HG02642 (cell line): Measurements from ENCODE around the gene POLR2H.

Experiments
- ATAC-seq: cut with Tn5 transposase; IDR thresholded peaks from one replicate; pipeline ENCODE4 v1.9.1; 2021; ENCODE audit warnings: mild to moderate bottlenecking; ENCODE audit not compliant: unreplicated experiment, poor library complexity

The POLR2H gene

DNA sequence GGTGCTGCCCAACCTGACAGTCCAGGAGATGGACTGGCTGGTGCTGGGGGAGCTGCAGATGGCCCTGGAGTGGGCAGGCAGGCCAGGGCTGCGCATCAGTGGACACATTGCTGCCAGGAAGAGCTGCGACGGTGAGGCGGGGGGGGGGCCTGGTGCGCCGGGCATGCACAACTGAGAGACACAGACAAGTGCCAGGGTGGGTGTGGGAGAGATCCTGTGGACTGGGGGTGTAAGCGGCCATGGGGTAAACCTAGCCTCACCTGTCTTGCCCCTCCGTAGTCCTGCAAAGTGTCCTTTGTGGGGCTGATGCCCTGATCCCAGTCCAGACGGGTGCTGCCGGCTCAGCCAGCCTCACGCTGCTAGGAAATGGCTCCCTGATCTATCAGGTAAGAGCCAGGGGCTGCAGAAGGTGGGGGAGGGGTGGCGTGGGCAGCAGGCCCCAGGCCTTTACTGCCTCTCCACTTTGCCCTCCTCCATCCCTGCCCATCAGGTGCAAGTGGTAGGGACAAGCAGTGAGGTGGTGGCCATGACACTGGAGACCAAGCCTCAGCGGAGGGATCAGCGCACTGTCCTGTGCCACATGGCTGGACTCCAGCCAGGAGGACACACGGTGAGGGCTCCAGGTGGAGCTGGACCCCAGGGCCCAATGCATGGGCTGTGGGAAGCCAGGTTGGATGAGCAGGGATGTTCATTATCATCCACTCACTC, 21.7 kb downstream of the POLR2H start:
- no peak for ATAC-seq

DNA sequence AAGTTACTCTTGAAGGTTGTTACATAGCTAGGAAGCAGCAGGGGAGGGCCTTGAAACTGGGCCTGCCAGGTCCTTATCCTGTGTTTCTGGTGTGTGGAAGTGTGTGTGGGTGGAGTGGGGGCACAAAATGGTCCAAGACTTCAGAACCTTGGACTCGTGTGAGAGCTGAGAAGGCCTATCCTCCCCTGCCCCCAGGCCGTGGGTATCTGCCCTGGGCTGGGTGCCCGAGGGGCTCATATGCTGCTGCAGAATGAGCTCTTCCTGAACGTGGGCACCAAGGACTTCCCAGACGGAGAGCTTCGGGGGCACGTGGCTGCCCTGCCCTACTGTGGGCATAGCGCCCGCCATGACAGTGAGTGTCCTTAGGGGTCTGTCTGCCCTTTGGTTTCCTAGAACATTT, 22.8 kb downstream of the POLR2H start:
- no peak for ATAC-seq

DNA sequence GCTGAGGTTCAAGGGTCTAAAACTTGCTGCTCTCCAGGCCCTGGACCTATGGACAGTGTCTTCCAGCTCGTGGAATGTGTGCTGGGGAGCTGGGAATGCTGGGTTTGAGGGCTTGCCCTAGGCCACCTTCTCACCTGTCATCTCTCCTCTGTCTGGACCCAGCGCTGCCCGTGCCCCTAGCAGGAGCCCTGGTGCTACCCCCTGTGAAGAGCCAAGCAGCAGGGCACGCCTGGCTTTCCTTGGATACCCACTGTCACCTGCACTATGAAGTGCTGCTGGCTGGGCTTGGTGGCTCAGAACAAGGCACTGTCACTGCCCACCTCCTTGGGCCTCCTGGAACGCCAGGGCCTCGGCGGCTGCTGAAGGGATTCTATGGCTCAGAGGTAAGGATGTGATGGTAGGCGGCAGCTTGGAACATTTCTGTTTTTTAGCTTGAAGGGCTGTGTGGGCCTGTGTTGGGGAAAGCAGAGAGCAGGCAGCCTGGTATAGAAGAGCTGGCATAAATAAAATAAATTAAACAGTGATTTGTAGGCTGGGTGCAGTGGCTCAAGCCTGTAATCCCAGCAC, 23.4 kb downstream of the POLR2H start:
- no peak for ATAC-seq

DNA sequence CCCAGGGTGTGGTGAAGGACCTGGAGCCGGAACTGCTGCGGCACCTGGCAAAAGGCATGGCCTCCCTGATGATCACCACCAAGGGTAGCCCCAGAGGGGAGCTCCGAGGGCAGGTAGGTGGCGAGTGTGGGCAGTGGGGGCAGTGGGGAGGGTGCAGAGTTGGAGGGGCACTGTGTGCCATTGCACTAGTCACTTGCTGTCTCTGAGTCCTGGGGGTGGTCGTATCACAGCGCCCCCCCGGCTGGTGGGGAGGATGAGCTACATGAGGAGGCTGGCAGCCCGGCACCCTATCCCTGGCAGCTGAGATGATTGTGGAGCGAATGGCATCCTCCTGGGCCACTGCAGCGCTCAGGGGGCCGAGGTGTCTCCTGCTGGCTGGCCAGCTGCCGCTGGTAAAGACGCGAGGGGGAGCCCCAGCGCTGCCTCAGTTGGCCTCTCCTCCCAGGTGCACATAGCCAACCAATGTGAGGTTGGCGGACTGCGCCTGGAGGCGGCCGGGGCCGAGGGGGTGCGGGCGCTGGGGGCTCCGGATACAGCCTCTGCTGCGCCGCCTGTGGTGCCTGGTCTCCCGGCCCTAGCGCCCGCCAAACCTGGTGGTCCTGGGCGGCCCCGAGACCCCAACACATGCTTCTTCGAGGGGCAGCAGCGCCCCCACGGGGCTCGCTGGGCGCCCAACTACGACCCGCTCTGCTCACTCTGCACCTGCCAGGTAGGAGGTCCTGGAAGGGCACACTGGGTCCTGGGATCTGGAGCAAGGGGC, 24.7 kb downstream of the POLR2H start:
- no peak for ATAC-seq

DNA sequence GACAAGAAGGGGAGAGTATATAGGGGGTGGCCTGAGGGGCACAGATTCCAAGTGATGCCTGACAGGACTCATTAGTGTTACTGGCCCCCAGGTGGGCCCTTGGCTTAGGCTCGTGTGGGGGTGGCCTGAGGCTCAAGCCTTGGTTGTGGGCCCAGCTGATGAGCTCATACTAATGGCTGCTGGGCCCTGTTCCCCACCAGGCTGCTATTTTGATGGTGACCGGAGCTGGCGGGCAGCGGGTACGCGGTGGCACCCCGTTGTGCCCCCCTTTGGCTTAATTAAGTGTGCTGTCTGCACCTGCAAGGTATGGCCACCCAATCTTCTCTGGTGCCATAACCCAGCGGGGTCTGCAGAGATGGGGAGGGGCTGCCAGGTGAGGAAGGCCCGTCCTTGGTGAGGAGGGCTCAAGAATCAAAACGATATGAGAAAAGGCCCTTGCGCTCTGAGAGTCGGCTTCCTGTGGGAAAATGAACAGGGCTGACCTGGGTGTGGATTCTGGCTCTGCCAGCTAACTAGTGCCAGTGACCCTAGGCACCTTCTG, 25.7 kb downstream of the POLR2H start:
- no peak for ATAC-seq

DNA sequence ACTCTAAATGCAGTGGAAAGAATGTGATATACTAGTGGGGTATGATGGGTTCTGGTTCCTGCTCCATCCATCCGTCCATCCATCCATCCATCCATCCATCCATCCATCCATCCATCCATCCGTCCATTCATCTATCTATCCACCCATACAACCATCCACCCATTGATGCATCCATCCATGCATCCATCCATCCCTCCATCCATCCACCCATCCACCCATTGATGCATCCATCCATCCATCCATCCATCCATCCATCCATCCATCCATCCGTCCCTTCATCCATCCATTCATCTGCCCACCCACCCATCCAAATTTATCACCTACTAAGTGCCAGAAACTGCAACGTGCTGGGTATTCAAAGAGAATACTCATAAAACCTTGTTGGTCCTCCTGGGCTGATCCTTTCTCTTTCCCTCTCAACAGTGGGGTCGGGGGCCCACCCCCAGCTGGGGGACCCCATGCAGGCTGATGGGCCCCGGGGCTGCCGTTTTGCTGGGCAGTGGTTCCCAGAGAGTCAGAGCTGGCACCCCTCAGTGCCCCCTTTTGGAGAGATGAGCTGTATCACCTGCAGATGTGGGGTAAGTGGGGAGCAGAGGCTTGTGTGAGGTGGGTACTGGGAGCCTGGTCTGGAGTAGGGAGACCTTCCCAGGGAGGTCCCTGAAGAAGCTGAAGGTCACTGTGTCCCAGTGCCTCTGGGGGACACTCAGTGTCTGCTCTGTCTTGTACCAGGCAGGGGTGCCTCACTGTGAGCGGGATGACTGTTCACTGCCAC, 26.8 kb downstream of the POLR2H start:
- no peak for ATAC-seq

DNA sequence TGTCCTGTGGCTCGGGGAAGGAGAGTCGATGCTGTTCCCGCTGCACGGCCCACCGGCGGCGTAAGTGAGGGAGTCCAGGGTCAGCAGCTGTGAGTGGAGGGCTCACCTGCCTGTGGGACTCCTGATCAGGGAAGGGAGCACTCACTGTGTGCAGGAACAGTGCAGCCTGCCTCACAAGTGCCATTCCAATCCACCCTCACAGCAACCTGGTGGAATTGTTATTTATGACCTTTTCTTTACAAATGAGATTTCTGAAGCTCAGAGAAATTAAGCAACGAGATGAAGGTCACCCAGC, 27.4 kb downstream of the POLR2H start:
- no peak for ATAC-seq

DNA sequence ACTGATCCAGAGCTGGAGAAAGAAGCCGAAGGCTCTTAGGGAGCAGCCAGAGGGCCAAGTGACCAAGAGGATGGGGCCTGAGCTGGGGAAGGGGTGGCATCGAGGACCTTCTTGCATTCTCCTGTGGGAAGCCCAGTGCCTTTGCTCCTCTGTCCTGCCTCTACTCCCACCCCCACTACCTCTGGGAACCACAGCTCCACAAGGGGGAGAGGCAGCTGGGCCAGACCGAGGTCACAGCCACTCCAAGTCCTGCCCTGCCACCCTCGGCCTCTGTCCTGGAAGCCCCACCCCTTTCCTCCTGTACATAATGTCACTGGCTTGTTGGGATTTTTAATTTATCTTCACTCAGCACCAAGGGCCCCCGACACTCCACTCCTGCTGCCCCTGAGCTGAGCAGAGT, 27.9 kb downstream of the POLR2H start:
- ATAC-seq, result no peak

DNA sequence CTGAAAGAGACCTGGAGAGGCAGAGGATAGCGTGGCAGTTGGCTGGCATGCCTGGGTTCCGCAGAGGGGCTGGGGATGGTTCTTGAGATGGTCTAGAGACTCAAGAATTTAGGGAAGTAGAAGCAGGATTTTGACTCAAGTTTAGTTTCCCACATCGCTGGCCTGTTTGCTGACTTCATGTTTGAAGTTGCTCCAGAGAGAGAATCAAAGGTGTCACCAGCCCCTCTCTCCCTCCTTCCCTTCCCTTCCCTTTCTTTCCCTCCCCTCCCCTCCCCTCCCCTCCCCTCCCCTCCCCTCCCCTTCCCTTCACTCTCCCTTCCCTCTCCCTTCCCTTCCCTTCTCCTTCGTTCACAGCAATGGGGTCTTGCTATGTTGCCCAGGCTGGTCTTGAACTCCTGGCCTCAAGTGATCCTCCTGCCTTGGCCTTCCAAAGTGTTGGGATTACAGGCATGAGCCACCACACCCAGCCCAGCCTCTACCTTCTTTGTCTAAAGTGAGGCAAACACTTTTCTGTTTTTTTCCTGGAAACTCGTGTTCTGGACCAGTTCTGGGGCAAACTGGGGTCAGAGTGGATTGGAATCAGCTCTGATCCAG, 28.5 kb downstream of the POLR2H start:
- ATAC-seq, result no peak

DNA sequence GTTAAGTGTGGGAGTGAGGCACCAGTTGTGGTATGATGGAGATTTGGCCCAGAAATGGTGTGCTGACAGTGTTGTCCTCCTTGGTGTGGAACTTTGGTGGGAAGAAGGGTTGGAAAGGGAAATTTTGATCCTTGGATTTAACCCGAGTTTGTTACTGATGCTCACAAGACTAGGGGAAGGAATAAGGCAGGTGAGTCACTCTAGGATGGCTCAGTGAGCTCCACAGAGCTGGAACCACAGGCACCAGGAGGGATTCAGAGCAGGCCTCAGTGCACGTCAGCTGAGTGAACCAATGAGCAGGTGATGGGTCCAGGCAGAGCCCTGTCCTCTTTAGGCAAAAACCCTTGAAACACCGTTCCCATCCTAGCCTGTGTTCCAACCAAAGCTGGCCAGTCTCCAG, 29.8 kb downstream of the POLR2H start:
- no peak for ATAC-seq

DNA sequence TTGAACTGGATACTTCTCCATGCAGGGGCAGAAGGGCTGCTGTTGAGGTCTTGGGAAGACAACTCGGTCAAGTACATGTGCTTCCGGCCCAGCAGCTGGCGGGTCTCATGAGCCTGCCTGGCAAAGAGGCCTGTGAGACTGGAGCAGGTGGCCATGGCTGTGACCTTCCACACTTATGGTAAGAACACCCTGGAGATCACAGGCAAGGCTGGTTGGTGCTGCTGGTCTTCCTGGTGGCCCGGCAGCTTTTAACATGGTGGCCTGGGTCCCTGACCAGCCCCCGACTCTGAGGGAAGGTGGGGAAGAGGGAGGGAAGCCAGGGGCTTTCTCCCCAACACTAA, 33.8 kb downstream of the POLR2H start:
- no peak for ATAC-seq

DNA sequence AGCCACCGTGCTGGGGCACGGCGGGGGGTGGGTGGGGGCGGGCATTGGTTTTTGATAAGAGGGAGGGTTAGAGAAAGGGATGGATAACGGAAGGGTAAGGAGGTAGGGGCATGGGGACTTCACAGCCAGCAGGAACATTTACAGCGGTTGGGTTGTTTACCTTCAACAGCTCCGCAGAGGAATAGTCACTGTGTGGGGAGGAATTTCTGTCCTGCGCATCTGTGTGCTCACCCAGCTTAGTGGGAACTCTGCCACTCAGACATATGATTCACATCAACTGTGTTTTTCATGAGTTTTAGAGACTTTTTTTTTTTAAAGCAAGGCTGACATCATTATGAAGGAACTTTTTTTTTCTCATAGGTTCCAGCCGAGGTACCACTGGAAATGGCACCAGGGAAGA, 37.9 kb downstream of the POLR2H start:
- no peak for ATAC-seq

DNA sequence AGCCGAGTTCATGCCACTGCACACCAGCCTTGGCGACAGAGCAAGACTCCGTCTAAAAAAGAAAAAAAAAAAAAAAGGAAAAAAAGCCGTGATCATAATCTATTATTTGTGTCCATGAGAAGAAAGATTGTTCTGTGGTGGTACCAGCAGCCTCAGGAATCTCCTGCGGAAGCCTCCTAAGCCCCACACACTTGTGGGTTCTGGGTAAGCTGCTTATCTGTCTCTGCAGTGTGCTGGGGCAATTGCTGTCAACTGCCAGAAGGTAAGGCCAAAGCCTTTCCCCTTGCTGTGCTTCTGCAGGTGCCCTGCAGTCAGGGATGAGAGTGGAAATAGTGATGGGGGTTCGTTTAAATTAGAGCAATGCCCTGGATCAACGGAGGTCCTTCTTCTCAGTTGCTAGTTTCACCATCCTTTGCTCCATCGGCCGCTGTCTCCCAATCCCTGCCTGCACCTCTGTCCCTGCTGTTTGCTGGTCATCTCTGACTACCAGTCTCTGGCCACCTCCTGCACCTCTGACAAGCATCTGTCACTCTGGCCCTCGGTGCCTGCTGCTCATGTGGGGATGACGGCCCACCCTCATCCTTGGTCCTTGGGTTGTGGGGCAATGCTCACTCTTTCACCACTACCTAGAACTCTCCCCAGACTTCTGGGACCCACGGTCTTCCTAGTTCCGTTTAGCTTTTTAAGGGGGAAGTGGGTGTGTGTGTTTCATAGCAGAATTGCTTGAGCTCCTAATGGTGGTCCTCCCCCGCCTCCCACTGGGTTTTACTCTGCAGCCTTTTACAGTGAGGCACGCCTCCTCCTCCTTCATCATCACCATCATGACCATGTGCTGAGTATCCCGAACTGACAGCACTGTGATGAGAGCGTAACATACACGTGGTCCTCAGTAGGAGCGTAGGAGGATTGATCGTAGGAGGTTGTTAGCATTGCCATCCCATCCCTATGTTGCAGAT, 43.8 kb downstream of the POLR2H start:
- no peak for ATAC-seq

DNA sequence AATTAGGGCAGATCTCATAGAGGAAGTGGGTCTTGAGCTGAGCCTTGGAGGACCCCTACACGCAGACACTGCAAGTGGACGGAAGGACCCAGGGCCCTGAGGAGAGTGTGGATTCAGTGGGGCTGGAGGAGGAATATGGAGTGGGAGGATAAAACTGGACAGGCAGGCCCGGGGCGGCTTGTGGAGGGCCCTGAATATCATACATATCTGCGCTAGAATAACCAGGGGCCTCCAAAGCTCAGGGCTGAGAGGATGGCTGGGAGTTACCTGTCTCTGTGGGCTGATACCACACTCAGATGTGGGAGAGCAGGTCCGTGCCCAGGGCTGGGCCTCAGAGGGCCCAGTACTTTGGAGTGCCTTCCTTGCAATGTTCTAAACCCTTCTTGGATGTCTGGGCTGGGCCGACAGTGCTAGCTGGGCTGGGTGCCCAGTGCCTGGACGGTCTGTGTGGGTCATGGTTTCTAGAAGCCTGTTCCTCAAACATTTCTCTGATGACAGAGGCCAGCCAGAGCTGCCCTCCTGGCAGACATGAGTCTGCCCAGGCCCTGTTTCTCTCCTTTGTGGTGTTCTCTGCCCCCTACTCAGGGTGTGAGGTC, 47.9 kb downstream of the POLR2H start:
- ATAC-seq, result no peak

DNA sequence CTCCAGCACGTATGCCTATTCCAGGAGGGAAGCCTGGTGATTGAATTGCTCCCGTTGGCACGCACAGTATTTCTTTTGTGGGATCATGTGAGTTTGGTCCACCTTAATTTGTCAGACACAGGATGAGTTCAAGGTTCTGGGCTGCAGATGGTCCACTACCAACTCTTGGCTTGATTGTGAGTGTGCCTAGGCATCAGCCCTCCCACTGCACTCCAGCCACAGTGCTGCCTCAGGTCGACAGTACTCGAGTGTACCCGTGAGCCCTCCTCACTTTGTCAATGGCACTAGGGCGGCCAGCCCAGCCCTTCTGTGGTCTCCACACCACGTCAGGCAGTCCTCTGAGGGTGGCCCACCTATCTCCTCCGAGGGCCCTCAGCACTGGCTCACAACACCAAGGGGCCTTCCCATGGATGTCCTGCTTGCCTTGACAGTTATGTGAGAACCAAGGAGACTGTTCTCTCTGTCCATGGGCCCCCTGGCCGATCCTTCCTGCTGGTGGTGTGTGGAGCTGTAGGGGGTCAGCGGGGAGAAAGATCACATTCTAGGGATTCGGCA, 48.5 kb downstream of the POLR2H start:
- no peak for ATAC-seq

DNA sequence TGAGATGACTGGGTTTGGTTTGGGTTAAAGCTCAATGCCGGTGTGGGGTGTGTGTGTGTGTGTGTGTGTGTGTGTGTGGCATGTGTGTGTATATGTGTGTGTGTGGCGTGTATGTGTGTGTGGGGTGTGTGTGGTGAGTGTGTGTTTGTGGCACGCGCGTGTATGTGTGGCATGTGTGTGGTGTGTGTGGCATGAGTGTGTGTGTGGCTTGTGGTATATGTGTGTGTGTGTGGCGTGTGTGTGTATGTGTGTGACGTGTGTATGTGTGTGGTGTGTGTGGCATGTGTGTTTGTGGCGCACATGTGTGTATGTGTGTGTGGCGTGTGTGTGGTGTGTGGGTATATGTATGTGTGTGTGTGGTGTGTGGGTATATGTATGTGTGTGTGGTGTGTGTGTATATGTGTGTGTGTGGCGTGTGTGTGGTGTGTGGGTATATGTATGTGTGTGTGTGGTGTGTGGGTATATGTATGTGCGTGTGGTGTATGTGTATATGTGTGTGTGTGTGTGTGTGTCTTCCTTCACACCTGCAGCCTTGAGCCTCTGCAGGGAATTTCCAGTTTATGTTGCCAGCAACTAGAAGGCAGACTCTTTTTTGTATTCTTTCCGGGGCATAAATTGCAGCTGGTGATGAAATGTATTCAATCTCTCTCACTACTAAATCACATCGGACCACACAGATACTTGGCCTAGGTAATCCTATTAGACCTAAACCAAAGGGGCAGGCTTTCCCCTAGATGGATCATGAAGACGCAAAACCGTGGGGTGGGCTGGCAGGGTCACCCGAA, 53.1 kb downstream of the POLR2H start:
- no peak for ATAC-seq

DNA sequence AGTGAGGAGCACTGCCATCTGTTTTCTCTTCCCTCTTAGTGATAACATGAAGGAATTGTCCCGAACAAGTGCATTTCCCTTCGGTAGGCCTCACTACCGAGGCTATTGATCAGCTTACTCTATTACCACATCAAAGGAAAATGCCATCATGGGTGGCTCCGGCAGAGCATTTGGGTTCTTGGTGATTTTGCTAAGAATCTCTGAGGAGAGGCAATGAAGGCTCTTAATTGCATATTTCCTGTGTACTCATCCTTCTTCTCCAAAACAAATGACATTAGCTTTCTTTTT, 53.6 kb downstream of the POLR2H start:
- no peak for ATAC-seq

DNA sequence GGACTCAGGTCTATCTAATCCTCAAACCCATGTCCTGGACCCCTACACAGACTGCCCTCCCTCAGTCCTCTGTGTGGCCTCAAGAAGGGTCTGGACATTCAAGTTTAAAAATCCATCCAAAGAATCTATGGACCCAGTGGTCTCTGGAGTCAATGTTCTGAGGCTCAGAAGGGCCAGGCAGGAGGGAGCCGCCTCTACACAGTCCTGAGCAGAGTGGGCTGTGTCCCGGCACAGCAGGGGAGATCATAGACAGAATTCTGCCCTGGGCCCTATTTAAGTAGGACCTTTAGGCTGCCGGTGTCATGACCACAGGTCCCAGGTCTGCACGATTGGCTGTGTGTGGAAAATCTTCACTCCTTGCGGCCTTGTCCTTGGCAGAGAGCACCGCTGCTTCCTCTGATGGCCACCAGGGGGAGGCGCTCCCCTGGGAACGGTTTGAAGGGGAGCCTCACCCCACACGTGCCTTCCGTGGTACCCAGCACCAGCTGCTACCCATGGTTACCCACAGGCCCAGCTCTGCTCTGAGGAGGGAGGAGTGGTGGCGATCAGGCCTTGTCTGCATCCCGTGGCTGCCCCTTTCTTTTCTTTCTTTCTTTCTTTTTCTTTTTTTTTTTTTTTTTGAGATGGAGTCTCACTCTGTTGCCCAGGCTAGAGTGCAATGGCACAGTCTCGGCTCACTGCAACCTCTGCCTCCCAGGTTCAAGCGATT, 56.3 kb downstream of the POLR2H start:
- ATAC-seq, result peak; percentile 95
